ENCODE data around the gene LRRC34.

The LRRC34 gene

GRCh38 chr3:169813757-169814517 lies 1.2 kb upstream of the LRRC34 start:
- peak; percentile 42 to 67 for DNase-seq (ENCODE audit: low read depth in 2 of 2, low spot score in 1 of 2)

GRCh38 chr3:169813278-169813677 lies 574 bp upstream of the LRRC34 start:
- no peak for DNase-seq (ENCODE audit: low read depth in 2 of 2, low spot score in 1 of 2)

- DNase-seq (ENCODE audit: low read depth in 2 of 2, low spot score in 1 of 2): no peak
Measured at GRCh38 chr3:169811631-169812331, 923 bp downstream of the LRRC34 start.

GRCh38 chr3:169809230-169809795 lies 3.4 kb downstream of the LRRC34 start:
- no peak for DNase-seq (ENCODE audit: low read depth in 2 of 2, low spot score in 1 of 2)

GRCh38 chr3:169804681-169805080 lies 8.0 kb downstream of the LRRC34 start:
- DNase-seq (ENCODE audit: low read depth in 2 of 2, low spot score in 1 of 2): no peak

GRCh38 chr3:169792359-169792758 lies 20.3 kb downstream of the LRRC34 start:
- DNase-seq (ENCODE audit: low read depth in 2 of 2, low spot score in 1 of 2): no peak

GRCh38 chr3:169790687-169791429 lies 21.8 kb downstream of the LRRC34 start:
- no peak for DNase-seq (ENCODE audit: low read depth in 2 of 2, low spot score in 1 of 2)

- no peak for DNase-seq (ENCODE audit: low read depth in 2 of 2, low spot score in 1 of 2)
Measured at GRCh38 chr3:169790219-169790618, 22.5 kb downstream of the LRRC34 start.

GRCh38 chr3:169787791-169788190 lies 24.9 kb downstream of the LRRC34 start:
- no peak for DNase-seq (ENCODE audit: low read depth in 2 of 2, low spot score in 1 of 2)

- DNase-seq (ENCODE audit: low read depth in 2 of 2, low spot score in 1 of 2): no peak
Measured at GRCh38 chr3:169787120-169787519, 25.6 kb downstream of the LRRC34 start.

- no peak for DNase-seq (ENCODE audit: low read depth in 2 of 2, low spot score in 1 of 2)
Measured at GRCh38 chr3:169781209-169781855, 31.4 kb downstream of the LRRC34 start.

GRCh38 chr3:169780742-169781141 lies 32.0 kb downstream of the LRRC34 start:
- DNase-seq (ENCODE audit: low read depth in 2 of 2, low spot score in 1 of 2): no peak

- no peak for DNase-seq (ENCODE audit: low read depth in 2 of 2, low spot score in 1 of 2)
Measured at GRCh38 chr3:169777822-169778221, 34.9 kb downstream of the LRRC34 start.

- DNase-seq (ENCODE audit: low read depth in 2 of 2, low spot score in 1 of 2): no peak
Measured at GRCh38 chr3:169774186-169774585, 38.5 kb downstream of the LRRC34 start.

- DNase-seq (ENCODE audit: low read depth in 2 of 2, low spot score in 1 of 2): peak; percentile 83 to 86
Measured at GRCh38 chr3:169772897-169773816, 39.5 kb downstream of the LRRC34 start, which contains the start of gene MYNN. MYNN (plus strand) TSS chr3:169773396; CDS start chr3:169774296, 900 bp downstream.

GRCh38 chr3:169772305-169772896 lies 40.3 kb downstream of the LRRC34 start:
- DNase-seq (ENCODE audit: low read depth in 2 of 2, low spot score in 1 of 2): peak in 1 of 2 donors; percentile 20

GRCh38 chr3:169771497-169772304 lies 41.0 kb downstream of the LRRC34 start:
- peak in 1 of 2 donors; percentile 39 for DNase-seq (ENCODE audit: low read depth in 2 of 2, low spot score in 1 of 2)
